ENCODE data around the gene RCE1.

DNA sequence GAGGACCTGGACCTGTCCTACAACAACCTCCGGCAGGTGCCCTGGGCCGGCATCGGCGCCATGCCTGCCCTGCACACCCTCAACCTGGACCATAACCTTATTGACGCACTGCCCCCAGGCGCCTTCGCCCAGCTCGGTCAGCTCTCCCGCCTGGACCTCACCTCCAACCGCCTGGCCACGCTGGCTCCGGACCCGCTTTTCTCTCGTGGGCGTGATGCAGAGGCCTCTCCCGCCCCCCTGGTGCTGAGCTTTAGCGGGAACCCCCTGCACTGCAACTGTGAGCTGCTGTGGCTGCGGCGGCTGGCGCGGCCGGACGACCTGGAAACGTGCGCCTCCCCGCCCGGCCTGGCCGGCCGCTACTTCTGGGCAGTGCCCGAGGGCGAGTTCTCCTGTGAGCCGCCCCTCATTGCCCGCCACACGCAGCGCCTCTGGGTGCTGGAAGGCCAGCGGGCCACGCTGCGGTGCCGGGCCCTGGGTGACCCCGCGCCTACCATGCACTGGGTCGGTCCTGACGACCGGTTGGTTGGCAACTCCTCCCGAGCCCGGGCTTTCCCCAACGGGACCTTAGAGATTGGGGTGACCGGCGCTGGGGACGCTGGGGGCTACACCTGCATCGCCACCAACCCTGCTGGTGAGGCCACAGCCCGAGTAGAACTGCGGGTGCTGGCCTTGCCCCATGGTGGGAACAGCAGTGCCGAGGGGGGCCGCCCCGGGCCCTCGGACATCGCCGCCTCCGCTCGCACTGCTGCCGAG is 15.1 kb downstream of the RCE1 start:
- TF ChIP-seq ZNF8 (CRISPR knock-in tag; IDR thresholded peaks at IDR 0.05) (no peak), ZC3H10 (CRISPR knock-in tag; IDR thresholded peaks at IDR 0.05) (no peak), ZNF565 (CRISPR knock-in tag; conservative IDR thresholded peaks at IDR 0.05; ENCODE audit: low read depth) (no peak), ZFP30 (CRISPR knock-in tag; IDR thresholded peaks at IDR 0.05) (no peak), ESRRG (CRISPR knock-in tag; IDR thresholded peaks at IDR 0.05) (no peak), BACH2 (CRISPR knock-in tag; IDR thresholded peaks at IDR 0.05; ENCODE audit: borderline replicate concordance) (no peak), ISL1 (CRISPR knock-in tag; IDR thresholded peaks at IDR 0.05) (no peak)
- TF ChIP-seq, protein P1, sequence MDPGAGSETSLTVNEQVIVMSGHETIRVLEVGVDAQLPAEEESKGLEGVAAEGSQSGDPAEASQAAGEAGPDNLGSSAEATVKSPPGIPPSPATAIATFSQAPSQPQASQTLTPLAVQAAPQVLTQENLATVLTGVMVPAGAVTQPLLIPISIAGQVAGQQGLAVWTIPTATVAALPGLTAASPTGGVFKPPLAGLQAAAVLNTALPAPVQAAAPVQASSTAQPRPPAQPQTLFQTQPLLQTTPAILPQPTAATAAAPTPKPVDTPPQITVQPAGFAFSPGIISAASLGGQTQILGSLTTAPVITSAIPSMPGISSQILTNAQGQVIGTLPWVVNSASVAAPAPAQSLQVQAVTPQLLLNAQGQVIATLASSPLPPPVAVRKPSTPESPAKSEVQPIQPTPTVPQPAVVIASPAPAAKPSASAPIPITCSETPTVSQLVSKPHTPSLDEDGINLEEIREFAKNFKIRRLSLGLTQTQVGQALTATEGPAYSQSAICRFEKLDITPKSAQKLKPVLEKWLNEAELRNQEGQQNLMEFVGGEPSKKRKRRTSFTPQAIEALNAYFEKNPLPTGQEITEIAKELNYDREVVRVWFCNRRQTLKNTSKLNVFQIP (CRISPR knock-in tag; IDR thresholded peaks at IDR 0.05; ENCODE audit: borderline replicate concordance, low read depth), result no peak
- TF ChIP-seq, protein P2, sequence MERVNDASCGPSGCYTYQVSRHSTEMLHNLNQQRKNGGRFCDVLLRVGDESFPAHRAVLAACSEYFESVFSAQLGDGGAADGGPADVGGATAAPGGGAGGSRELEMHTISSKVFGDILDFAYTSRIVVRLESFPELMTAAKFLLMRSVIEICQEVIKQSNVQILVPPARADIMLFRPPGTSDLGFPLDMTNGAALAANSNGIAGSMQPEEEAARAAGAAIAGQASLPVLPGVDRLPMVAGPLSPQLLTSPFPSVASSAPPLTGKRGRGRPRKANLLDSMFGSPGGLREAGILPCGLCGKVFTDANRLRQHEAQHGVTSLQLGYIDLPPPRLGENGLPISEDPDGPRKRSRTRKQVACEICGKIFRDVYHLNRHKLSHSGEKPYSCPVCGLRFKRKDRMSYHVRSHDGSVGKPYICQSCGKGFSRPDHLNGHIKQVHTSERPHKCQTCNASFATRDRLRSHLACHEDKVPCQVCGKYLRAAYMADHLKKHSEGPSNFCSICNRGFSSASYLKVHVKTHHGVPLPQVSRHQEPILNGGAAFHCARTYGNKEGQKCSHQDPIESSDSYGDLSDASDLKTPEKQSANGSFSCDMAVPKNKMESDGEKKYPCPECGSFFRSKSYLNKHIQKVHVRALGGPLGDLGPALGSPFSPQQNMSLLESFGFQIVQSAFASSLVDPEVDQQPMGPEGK (CRISPR knock-in tag; IDR thresholded peaks at IDR 0.05; ENCODE audit: borderline replicate concordance), result no peak
- TF ChIP-seq, protein P3, sequence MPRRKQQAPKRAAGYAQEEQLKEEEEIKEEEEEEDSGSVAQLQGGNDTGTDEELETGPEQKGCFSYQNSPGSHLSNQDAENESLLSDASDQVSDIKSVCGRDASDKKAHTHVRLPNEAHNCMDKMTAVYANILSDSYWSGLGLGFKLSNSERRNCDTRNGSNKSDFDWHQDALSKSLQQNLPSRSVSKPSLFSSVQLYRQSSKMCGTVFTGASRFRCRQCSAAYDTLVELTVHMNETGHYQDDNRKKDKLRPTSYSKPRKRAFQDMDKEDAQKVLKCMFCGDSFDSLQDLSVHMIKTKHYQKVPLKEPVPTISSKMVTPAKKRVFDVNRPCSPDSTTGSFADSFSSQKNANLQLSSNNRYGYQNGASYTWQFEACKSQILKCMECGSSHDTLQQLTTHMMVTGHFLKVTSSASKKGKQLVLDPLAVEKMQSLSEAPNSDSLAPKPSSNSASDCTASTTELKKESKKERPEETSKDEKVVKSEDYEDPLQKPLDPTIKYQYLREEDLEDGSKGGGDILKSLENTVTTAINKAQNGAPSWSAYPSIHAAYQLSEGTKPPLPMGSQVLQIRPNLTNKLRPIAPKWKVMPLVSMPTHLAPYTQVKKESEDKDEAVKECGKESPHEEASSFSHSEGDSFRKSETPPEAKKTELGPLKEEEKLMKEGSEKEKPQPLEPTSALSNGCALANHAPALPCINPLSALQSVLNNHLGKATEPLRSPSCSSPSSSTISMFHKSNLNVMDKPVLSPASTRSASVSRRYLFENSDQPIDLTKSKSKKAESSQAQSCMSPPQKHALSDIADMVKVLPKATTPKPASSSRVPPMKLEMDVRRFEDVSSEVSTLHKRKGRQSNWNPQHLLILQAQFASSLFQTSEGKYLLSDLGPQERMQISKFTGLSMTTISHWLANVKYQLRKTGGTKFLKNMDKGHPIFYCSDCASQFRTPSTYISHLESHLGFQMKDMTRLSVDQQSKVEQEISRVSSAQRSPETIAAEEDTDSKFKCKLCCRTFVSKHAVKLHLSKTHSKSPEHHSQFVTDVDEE (CRISPR knock-in tag; IDR thresholded peaks at IDR 0.05), result no peak

Data from SK-N-SH treated with all-trans-retinoic acid at 6 μM for 48 hours (cell line).